Activated CD8-positive, alpha-beta memory T cell treated with anti-CD3 and anti-CD28 coated beads, Interleukin-2, amount 50 U/mL, for 4 hours (primary cell): ENCODE data around the gene HTR3D.
"Not testable (repeated sequence)": the region's sequence is repeated elsewhere in the genome, so short reads cannot be mapped to it uniquely, and the experiment has no call there.

Experiments
- DNase-seq: peaks from one replicate; pipeline ENCODE4 v3.0.0-alpha.2; 2020

The HTR3D gene

GRCh38 chr3:184016811-184017671 is 14.5 kb upstream of the HTR3D start:
- DNase-seq, result peak; percentile 46

- DNase-seq, result peak; percentile 84
Observed at GRCh38 chr3:184017672-184018423, 13.7 kb upstream of the HTR3D start, which contains the start of gene ABCC5. Gene ABCC5 (minus strand): TSS chr3:184017884. CDS start chr3:184014392, 3,492 bp downstream.

DNA sequence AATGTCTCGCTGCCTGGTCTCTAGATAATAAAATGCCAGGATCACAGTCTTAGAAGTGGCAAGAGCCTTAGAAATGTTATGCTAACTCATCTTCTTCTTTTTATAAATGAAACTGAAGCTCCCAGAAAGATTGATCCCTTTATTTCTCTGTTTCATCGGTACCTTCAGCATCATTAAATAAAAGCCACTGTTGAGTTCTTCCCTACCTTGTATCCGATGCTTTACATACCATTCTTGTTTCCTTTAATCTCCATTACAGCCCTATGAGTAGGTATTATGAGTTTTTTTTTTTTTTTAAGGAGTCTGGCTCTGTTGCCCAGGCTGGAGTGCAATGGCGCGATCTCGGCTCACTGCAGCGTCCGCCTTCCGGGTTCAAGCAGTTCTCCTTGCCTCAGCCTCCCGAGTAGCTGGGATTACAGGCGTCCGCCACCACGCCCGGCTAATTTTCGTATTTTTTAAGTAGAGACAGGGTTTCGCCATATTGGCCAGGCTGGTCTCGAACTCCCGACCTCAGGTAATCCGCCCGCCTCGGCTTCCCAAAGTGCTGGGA is 13.0 kb upstream of the HTR3D start:
- DNase-seq, result no peak

DNA sequence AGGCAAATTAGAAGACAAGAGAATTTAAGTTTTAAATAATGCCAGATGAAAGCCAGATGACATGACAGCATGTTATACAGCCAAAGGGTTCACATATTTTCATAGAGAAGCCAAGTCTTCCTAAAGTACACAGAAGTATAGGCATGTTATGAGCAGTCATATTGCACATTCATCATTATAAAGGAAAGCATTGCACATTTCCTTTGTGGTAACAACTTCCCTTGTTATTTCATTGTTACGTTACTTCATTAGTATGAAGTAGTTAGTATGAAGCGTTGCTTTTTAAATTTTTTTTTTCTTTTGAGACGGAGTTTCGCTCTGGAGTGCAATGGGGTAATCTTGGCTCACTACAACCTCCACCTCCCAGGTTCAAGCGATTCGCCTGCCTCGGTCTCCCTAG is 9.2 kb upstream of the HTR3D start:
- no peak for DNase-seq

DNA sequence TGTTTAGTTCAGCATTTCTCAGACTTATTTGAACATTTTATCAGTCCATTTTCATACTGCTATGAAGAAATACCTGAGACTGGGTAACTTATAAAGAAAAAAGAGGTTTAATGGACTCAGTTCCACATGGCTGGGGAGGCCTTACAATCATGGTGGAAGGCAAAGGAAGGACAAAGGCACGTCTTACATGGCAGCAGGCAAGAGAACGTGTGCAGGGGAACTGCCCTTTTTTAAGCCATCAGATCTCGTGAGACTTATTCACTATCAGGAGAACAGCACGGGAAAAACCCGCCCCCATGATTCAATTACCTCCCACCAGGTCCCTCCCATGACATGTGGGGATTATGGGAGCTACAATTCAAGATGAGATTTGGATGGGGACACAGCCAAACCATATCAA is 6.3 kb upstream of the HTR3D start:
- not testable (repeated sequence) for DNase-seq

DNA sequence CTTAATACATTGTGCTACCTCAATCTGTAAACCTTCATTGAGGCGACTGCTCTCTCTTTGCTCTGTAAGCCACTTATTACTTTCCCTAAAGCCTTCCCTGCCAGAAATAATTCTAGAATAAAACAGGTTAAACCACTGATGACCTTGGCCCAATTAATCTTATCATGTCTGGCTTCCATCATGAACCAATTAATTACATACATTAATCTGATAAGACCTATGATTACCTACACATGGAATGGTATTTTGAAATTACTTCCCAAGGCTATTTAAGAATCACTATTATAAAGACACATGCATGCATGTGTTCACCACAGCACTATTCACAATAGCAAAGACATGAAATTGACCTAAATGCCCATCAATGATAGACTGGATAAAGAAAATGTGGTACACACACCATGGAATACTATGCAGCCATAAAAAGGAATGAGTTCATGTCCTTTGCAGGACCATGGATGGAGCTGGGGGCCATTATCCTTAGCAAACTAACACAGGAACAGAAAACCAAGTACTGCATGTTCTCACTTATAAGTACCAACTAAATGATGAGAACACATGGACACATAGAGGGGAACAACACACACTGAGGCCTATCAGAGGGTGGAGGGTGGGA is 3.2 kb upstream of the HTR3D start:
- DNase-seq, result not testable (repeated sequence)

DNA sequence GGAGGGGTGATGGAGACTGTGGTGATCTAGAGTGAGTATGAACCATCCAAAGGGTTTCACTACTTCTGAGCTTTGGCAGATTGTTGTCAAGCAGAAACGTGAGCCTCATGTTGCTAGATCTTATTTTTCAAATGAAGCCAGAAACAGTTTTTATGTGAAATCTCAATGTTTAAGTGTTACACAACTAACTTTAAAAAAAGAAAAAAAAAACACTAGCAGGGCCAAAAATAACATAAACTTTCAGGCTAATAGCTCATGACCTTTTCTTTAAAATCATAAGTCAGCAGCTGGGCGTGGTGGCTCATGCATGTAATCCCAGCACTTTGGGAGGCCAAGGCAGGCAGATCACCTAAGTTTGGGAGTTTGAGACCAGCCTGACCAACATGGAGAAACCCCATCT is 2.1 kb upstream of the HTR3D start:
- DNase-seq, result no peak

- DNase-seq, result no peak
Observed at GRCh38 chr3:184030536-184030935, 1.0 kb upstream of the HTR3D start.

DNA sequence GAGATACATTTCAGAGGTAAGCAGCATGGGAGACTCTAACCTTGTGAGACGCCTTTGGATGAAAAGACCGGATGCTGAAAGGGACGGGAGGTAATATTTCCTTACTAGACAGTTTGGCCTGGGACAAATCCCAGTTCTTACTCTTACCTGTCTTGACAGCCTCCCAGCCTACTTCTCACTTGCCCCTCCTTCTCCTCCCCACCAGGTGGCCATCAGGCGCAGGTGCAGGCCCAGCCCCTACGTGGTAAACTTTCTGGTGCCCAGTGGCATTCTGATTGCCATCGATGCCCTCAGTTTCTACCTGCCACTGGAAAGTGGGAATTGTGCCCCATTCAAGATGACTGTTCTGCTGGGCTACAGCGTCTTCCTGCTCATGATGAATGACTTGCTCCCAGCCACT is 6.3 kb downstream of the HTR3D start:
- no peak for DNase-seq

GRCh38 chr3:184038307-184038706 is 6.8 kb downstream of the HTR3D start:
- DNase-seq, result not testable (repeated sequence)

- no peak for DNase-seq
Observed at GRCh38 chr3:184039414-184039813, 7.9 kb downstream of the HTR3D start.

DNA sequence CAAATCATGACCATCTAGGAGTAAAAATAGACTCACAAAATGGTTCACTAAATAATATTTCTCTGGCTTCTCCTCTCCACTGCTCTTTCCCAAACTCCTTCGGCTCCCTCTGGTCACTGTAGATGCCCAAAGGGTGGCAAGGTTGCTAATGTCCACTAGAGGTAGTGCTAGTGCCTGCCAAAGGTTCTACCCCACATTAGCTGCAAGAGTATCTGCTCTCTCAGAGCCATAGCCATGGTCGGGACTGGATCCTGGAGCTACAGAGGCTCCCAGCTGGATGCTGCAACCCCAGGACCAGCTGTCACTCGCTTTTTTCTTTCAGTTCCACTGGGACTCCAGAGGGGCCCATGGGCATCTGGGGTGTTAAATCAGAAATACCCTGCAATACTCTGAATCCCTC is 8.5 kb downstream of the HTR3D start:
- no peak for DNase-seq

DNA sequence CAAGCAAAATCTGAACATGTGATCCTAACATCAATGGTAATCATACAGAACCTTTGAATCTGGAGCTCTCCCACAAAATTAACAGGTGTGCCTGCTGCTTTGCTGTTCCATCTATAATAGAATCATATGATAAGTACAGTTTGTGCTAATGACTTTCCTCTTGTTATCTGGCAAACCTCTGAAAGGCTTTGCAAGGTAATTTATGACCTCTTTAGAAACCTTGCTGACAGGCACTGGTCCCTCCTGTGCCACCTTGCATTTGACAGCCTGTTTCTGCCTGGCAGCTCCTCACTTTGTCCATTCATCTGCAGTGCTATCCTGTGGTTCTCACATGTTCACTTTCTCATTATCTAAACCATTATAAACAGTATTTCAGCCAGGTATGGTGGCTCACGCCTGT is 11.1 kb downstream of the HTR3D start:
- no peak for DNase-seq

GRCh38 chr3:184045995-184046394 is 14.5 kb downstream of the HTR3D start:
- DNase-seq, result no peak

- no peak for DNase-seq
Observed at GRCh38 chr3:184050217-184050847, 18.8 kb downstream of the HTR3D start.

DNA sequence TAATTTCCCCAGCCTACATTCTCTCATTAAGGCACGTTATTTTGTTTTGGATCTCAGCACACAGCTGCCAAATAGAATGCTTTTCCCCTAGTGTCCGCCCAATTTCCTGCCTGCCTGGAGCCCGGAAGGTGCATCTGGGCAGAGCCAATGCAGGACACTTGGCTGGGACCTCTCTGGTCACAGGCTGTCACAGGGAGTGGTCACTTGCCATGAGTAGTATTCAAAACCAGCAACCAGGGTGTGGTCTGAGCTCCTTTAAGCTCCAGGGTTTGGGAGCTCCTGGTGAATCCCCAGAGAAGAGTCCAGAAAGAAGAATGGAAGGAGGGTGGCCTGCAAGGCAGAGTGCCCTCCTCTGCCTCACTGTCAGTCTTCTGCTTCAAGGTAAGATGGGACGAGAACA is 21.2 kb downstream of the HTR3D start, which contains the start of gene HTR3C:
Gene HTR3C, plus strand, starts transcription at position 281 of the 400 bp plus-strand sequence. Its CDS starts 34 bp downstream, at position 315.
- DNase-seq, result no peak

DNA sequence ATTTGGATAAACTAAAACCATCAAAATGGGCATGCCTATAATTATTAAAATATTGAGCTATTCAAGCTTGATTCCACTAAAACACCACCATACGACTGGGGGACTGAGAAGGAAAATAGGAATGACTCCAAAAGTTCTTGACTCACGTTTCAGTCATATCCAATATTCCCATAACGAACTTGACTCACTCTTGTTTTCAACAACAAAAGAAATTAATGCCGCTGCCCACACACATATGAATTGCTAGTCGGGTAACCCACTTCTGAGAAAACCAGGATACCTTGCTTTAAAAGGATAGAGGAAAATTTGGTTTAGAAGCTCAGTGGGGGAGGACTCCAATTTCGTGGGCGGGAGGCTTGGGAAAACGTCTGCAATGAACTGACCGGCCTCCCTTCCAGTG is 26.5 kb downstream of the HTR3D start:
- DNase-seq, result no peak

DNA sequence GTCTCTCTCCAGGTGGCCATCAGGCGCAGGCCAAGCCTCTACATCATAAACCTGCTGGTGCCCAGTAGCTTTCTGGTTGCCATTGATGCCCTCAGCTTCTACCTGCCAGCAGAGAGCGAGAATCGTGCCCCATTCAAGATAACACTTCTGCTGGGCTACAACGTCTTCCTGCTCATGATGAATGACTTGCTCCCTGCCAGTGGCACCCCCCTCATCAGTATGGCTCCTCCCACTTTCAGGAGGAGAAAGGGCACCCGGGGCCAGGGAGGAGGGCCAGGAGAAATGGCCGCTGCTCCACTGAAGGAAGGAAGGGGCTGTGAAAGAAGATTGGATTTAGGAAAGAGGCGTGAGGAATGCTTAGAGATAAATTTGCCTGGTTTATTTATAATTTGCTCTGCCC is 27.9 kb downstream of the HTR3D start:
- no peak for DNase-seq

DNA sequence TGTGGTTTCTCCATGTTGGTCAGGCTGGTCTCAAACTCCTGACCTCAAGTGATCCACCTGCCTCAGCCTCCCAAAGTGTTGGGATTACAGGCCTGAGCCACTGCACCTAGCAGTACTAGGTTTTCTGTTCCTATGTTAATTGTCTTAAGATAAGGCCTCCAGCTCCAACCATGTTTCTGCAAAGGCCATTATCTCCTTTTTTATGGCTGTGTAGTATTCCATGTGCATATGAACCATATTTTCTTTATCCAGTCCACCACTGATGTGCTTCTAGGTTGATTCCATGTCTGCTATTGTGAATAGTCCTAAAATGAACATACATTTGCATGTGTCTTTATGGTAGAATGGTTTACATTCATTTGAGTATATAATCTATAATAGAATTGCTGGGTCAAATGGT is 31.1 kb downstream of the HTR3D start:
- no peak for DNase-seq

- no peak for DNase-seq
Observed at GRCh38 chr3:184066211-184066610, 34.7 kb downstream of the HTR3D start.

GRCh38 chr3:184067573-184068055 is 36.1 kb downstream of the HTR3D start:
- no peak for DNase-seq

- no peak for DNase-seq
Observed at GRCh38 chr3:184068344-184068743, 36.8 kb downstream of the HTR3D start.

- DNase-seq, result not testable (repeated sequence)
Observed at GRCh38 chr3:184071142-184071541, 39.6 kb downstream of the HTR3D start.
